IMR-90 (cell line): ENCODE data around the gene LBH. TPM values are rescaled to one million over a fixed set of nuclear protein-coding genes. Genes with fewer than 3 reads are reported as not detected.
A peak's percentile ranks its signal among the peaks of the same experiment; 100 is the strongest.

Experiments used
- ATAC-seq: fragments of 200-7000 bp; cut with Tn5 transposase; 2 replicates; pipeline ENCODE4 v1.9.1; 2020; ENCODE audit warnings: low read depth, mild to moderate bottlenecking, moderate library complexity
- BruUV-seq: library from RNA; stranded (reverse); fragments of 400-500 nt; replicated peaks from 2 replicates; lab custom pipeline; 2021; lab: Mats Ljungman, UMichigan
- CTCF ChIA-PET: fragments of 300-600 bp; formaldehyde crosslinking; extraction: SDS; loops from one replicate; lab custom pipeline; 2021; ENCODE audit warnings: antibody characterized with exemption; lab: Yijun Ruan, JAX
- POLR2A ChIA-PET: fragments of 300-600 bp; sonication (Branson Sonifier 250); formaldehyde crosslinking; loops from one replicate; lab custom pipeline; 2022; ENCODE audit warnings: antibody characterized with exemption; ENCODE audit not compliant: unreplicated experiment; lab: Charles Lee
- DNase-seq: peaks from one replicate; pipeline ENCODE4 v3.0.0; 2013
- H2AFZ ChIP-seq: replicated peaks from 2 replicates; pipeline ENCODE3; 2013; ENCODE audit warnings: low read length, mild to moderate bottlenecking; ENCODE audit not compliant: poor library complexity
- H2AK5ac ChIP-seq: 2 replicates; pipeline ENCODE4 v1.6.1; 2013; ENCODE audit warnings: low read depth, low read length, inconsistent platforms
- H2AK9ac ChIP-seq: replicated peaks from 2 replicates; pipeline ENCODE3; 2013; ENCODE audit warnings: mild to moderate bottlenecking, low read depth, low read length, moderate library complexity; ENCODE audit not compliant: poor library complexity
- H2BK120ac ChIP-seq: 2 replicates; pipeline ENCODE4 v1.6.1; 2013; ENCODE audit warnings: low read depth, low read length, inconsistent platforms
- H2BK15ac ChIP-seq: 3 replicates; pipeline ENCODE4 v1.6.1; 2013; ENCODE audit warnings: low read depth, low read length, inconsistent platforms
- H2BK20ac ChIP-seq: 2 replicates; pipeline ENCODE4 v1.6.1; 2013; ENCODE audit warnings: low read depth, mild to moderate bottlenecking, inconsistent platforms, low read length, moderate library complexity
- H2BK5ac ChIP-seq: 2 replicates; pipeline ENCODE4 v1.6.1; 2013; ENCODE audit warnings: mild to moderate bottlenecking, low read depth, low read length, inconsistent platforms; ENCODE audit not compliant: poor library complexity, severe bottlenecking
- H3K14ac ChIP-seq: replicated peaks from 2 replicates; pipeline ENCODE4 v1.6.1; 2013; ENCODE audit warnings: low read depth, low read length, inconsistent platforms
- H3K18ac ChIP-seq: 2 replicates; pipeline ENCODE4 v1.6.1; 2013; ENCODE audit warnings: low read depth, low read length, control low read depth
- H3K23ac ChIP-seq: 2 replicates; pipeline ENCODE4 v1.6.1; 2013; ENCODE audit warnings: low read depth, low read length, inconsistent platforms
- H3K27ac ChIP-seq: 2 replicates; pipeline ENCODE4 v1.5.1; 2013; ENCODE audit warnings: mild to moderate bottlenecking, control low read depth, low read length; ENCODE audit not compliant: insufficient read depth
- H3K27me3 ChIP-seq: 2 replicates; pipeline ENCODE4 v1.6.1; 2013; ENCODE audit warnings: low read length; ENCODE audit not compliant: control insufficient read depth, insufficient read depth
- H3K36me3 ChIP-seq: 2 replicates; pipeline ENCODE4 v1.6.1; 2013; ENCODE audit warnings: low read length, mixed read lengths; ENCODE audit not compliant: control insufficient read depth, insufficient read depth
- H3K4ac ChIP-seq: 2 replicates; pipeline ENCODE4 v1.6.1; 2013; ENCODE audit warnings: low read depth, low read length, inconsistent platforms
- H3K4me1 ChIP-seq: 2 replicates; pipeline ENCODE4 v1.6.1; 2013; ENCODE audit warnings: low read length, mixed read lengths; ENCODE audit not compliant: control insufficient read depth, insufficient read depth
- H3K4me2 ChIP-seq: 2 replicates; pipeline ENCODE4 v1.6.1; 2013; ENCODE audit warnings: low read depth, mild to moderate bottlenecking, control low read depth, low read length, moderate library complexity
- H3K4me3 ChIP-seq: 2 replicates; pipeline ENCODE4 v1.5.1; 2013; ENCODE audit warnings: low read depth, mild to moderate bottlenecking, control low read depth, low read length, moderate library complexity; ENCODE audit not compliant: insufficient read depth
- H3K56ac ChIP-seq: 2 replicates; pipeline ENCODE4 v1.6.1; 2013; ENCODE audit warnings: low read length, inconsistent platforms; ENCODE audit not compliant: insufficient read depth; ENCODE audit errors: extremely low read depth
- H3K79me1 ChIP-seq, 2 experiments: 2 replicates each; pipeline ENCODE4 v1.6.1; 2013; ENCODE audit warnings: low read length in 2 of 2, inconsistent platforms in 1 of 2, low read depth in 1 of 2
- H3K9ac ChIP-seq: 2 replicates; pipeline ENCODE4 v1.6.1; 2013; ENCODE audit warnings: low read depth, low read length, control low read depth
- H3K9me1 ChIP-seq: 2 replicates; pipeline ENCODE4 v1.6.1; 2013; ENCODE audit warnings: low read length, inconsistent platforms; ENCODE audit not compliant: insufficient read depth
- H3K9me3 ChIP-seq: 2 replicates; pipeline ENCODE4 v1.6.1; 2013; ENCODE audit warnings: low read length; ENCODE audit not compliant: control insufficient read depth, insufficient read depth
- H4K20me1 ChIP-seq: 2 replicates; pipeline ENCODE4 v1.6.1; 2013; ENCODE audit warnings: low read length, inconsistent platforms; ENCODE audit not compliant: insufficient read depth
- H4K5ac ChIP-seq: 2 replicates; pipeline ENCODE4 v1.6.1; 2013; ENCODE audit warnings: mild to moderate bottlenecking, low read depth, low read length, control low read depth
- H4K8ac ChIP-seq, 2 experiments: 2 replicates each; pipeline ENCODE4 v1.6.1; 2013; ENCODE audit warnings: low read depth in 2 of 2, low read length in 2 of 2, control low read depth in 1 of 2, inconsistent platforms in 1 of 2
- H4K91ac ChIP-seq: 2 replicates; pipeline ENCODE4 v1.6.1; 2013; ENCODE audit warnings: low read depth, low read length, inconsistent platforms; ENCODE audit not compliant: insufficient read depth
- BHLHE40 ChIP-seq: fragments of 150-350 bp; IDR thresholded peaks from 2 replicates; pipeline ENCODE4 v1.6.1; 2016; ENCODE audit warnings: mild to moderate bottlenecking, low read depth, low read length
- MAFK ChIP-seq: IDR thresholded peaks from 2 replicates; pipeline ENCODE4 v1.6.1; 2012; ENCODE audit warnings: low read depth, low read length, improper control_type of control experiment
- MAZ ChIP-seq: IDR thresholded peaks from 2 replicates; pipeline ENCODE4 v1.6.1; 2012; ENCODE audit warnings: low read depth, mild to moderate bottlenecking, low read length, improper control_type of control experiment, moderate library complexity, borderline replicate concordance
- MXI1 ChIP-seq: IDR thresholded peaks from 2 replicates; pipeline ENCODE4 v1.6.1; 2012; ENCODE audit warnings: low read depth, mild to moderate bottlenecking, low read length, moderate library complexity, borderline replicate concordance
- POLR2A ChIP-seq: IDR thresholded peaks from 2 replicates; pipeline ENCODE4 v1.6.1; 2012; ENCODE audit warnings: mild to moderate bottlenecking, low read depth, low read length
- RAD21 ChIP-seq: IDR thresholded peaks from 2 replicates; pipeline ENCODE4 v1.6.1; 2012; ENCODE audit warnings: low read length, improper control_type of control experiment
- RCOR1 ChIP-seq: IDR thresholded peaks from 2 replicates; pipeline ENCODE4 v1.6.1; 2012; ENCODE audit warnings: mild to moderate bottlenecking, low read length, improper control_type of control experiment; ENCODE audit not compliant: insufficient replicate concordance
- SMC3 ChIP-seq: fragments of 150-350 bp; IDR thresholded peaks from 2 replicates; pipeline ENCODE4 v1.6.1; 2016; ENCODE audit warnings: low read depth, mild to moderate bottlenecking, antibody characterized with exemption, low read length, moderate library complexity
- WGBS, 2 experiments: methylation state at CpG; one replicate each; pipeline versions ENCODE4 v1.1.5 to v1.1.7; 2013; ENCODE audit warnings: missing lambda C conversion rate in 2 of 2; ENCODE audit not compliant: insufficient read length in 1 of 2; ENCODE audit errors: extremely low coverage in 2 of 2; 5-methylcytosine and 5-hydroxymethylcytosine counted together
- dilution Hi-C: fragments of 300-500 bp; cut with HindIII; formaldehyde crosslinking; loops from one replicate; pipeline ENCODE4 v1.14.3; 2018; ENCODE audit warnings: low sequenced_read_pairs; ENCODE audit not compliant: unreplicated experiment
- in situ Hi-C: fragments of 300-500 bp; cut with MboI; formaldehyde crosslinking; loops from 3 replicates; pipeline ENCODE4 v1.14.3; 2019; ENCODE audit warnings: low sequenced_read_pairs, inconsistent platforms, mixed read lengths
- intact Hi-C: fragments of 100-400 bp; cut with micrococcal nuclease; formaldehyde crosslinking; loops from 2 replicates; pipeline ENCODE4 v1.10.0; 2022
- polyA plus RNA-seq, 3 experiments: library from polyadenylated mRNA; depleted of rRNA; stranded (reverse); fragments of >200 nt; gene quantifications; 2 replicates each; pipeline ENCODE4 v1.2.3, GENCODE V29; 2012; ENCODE audit warnings: low replicate concordance in 1 of 3
- total RNA-seq: library from RNA; depleted of rRNA; stranded (reverse); fragments of >200 nt; gene quantifications from 2 replicates; pipeline ENCODE4 v1.2.3, GENCODE V29; 2012
- TF ChIP-seq, protein P1 (sequence below): fragments of 150-350 bp; IDR thresholded peaks from 2 replicates; pipeline ENCODE4 v1.6.1; 2017; ENCODE audit warnings: mild to moderate bottlenecking, antibody characterized with exemption, low read length, low read depth
- TF ChIP-seq, protein P2 (sequence below): conservative IDR thresholded peaks from 2 replicates; pipeline ENCODE4 v1.5.1; 2012; ENCODE audit warnings: mild to moderate bottlenecking, low read depth, low read length, improper control_type of control experiment

The LBH gene
- total and polyA plus RNA-seq, 2 of the 4 experiments (the other 2 are of a cell fraction) = 158 to 202 TPM

DNA sequence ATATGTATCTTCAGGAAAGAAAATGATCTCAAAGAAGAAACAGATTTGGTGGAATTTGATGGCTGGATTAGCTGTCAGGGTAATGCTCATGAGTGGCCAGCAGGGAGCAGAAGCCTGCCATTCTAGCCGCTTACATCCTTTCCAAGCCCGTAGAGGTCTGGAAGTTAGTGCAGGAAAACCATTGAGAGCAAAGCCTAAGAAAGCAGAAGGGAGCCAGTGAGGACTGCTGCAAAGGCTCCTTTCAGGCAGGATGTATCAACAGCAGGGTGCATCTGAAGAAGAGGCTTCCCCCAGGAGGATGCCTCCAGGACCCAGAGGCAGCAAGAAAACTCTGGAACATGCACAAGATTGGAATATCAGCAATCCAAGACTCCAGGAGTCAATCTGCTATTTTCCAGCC lies 22.9 kb upstream of the LBH start:
- intact Hi-C loops = loop anchor here (1.0 kb wide), 2 partner anchors 499 to 503 kb away; no protein-coding TSS in a partner anchor
- no peak overlapping the region for H2AK9ac ChIP-seq

More for the DNA sequence above, 22.9 kb upstream of the LBH start:
- Histone ChIP-seq H2BK20ac (peak overlapping the region; percentile 68), H3K4me1 (peaks cover 2% of the 10 kb centered on the region; the same call in 1 of the 2 replicates), H2AFZ (peak overlapping the region; percentile 9), H3K27ac (no peak overlapping the region), H3K4ac (peak overlapping the region; percentile 45), H3K4me2 (no peak overlapping the region), H2BK5ac (no peak overlapping the region), H3K56ac (no peak overlapping the region), H3K4me3 (no peak overlapping the region), H4K8ac (peak overlapping the region in 1 of 2 experiments; percentile 25; a peak in 1 of 4 replicates), H3K23ac (no peak overlapping the region), H3K9me3 (no peaks in the 10 kb centered on the region), H4K91ac (peak overlapping the region; percentile 49; the same call in 1 of the 2 replicates), H3K79me1 (no peaks in the 10 kb centered on the region), H2BK120ac (peak overlapping the region; percentile 54; the same call in 1 of the 2 replicates), H3K18ac (no peak overlapping the region; the same call in 1 of the 2 replicates), H3K27me3 (0 out of 2 replicates have a peak, but pooled peaks cover 3% of the 10 kb centered on the region), H3K36me3 (no peaks in the 10 kb centered on the region), H2AK5ac (no peak overlapping the region), H3K14ac (no peak overlapping the region; the same call in 1 of the 2 replicates), H4K5ac (peak overlapping the region; percentile 15; the same call in 1 of the 2 replicates), H3K9ac (peak overlapping the region; percentile 4; the same call in 1 of the 2 replicates), H3K9me1 (no peaks in the 10 kb centered on the region; the same call in 1 of the 2 replicates), H2BK15ac (no peak overlapping the region; the same call in 2 of the 3 replicates), H4K20me1 (no peaks in the 10 kb centered on the region)
- BruUV-seq = no TSS peak
- CTCF ChIA-PET = interaction anchor here (0.8 to 4.6 kb wide), 9 partner anchors 16 to 503 kb away, joined by 3 to 49 read pairs (median 7); no protein-coding TSS in a partner anchor
- TF ChIP-seq RAD21 (peak; percentile 98), MAFK (no peak), BHLHE40 (no peak), RCOR1 (no peak), MAZ (no peak), POLR2A (peak; percentile 63), SMC3 (peak; percentile 97), MXI1 (no peak)
- TF ChIP-seq, protein P1, sequence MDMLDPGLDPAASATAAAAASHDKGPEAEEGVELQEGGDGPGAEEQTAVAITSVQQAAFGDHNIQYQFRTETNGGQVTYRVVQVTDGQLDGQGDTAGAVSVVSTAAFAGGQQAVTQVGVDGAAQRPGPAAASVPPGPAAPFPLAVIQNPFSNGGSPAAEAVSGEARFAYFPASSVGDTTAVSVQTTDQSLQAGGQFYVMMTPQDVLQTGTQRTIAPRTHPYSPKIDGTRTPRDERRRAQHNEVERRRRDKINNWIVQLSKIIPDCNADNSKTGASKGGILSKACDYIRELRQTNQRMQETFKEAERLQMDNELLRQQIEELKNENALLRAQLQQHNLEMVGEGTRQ = no peak
- TF ChIP-seq, protein P2, sequence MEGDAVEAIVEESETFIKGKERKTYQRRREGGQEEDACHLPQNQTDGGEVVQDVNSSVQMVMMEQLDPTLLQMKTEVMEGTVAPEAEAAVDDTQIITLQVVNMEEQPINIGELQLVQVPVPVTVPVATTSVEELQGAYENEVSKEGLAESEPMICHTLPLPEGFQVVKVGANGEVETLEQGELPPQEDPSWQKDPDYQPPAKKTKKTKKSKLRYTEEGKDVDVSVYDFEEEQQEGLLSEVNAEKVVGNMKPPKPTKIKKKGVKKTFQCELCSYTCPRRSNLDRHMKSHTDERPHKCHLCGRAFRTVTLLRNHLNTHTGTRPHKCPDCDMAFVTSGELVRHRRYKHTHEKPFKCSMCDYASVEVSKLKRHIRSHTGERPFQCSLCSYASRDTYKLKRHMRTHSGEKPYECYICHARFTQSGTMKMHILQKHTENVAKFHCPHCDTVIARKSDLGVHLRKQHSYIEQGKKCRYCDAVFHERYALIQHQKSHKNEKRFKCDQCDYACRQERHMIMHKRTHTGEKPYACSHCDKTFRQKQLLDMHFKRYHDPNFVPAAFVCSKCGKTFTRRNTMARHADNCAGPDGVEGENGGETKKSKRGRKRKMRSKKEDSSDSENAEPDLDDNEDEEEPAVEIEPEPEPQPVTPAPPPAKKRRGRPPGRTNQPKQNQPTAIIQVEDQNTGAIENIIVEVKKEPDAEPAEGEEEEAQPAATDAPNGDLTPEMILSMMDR = peak; percentile 95
- POLR2A ChIA-PET = interaction anchor here (0.6 to 0.7 kb wide), 2 partner anchors 92 to 201 kb away, joined by 3 read pairs; no protein-coding TSS in a partner anchor
- dilution Hi-C loops = no loop called here
- peak; percentile 82 for DNase-seq
- peak; percentile 99 for ATAC-seq
- in situ Hi-C loops = loop anchor here (25.0 kb wide), 1 partner anchor 654 kb away; no protein-coding TSS in a partner anchor
- WGBS, 2 experiments = 0% methylated on average over 2 of the region's 2 CpGs; no CpG with 5 or more reads in 1 of the 2 experiments
